DMS53 treated with DMSO at 0.1 percent for 48 hours (cell line): ENCODE data around the gene TRPM8.
"Not testable (repeated sequence)": the region's sequence is repeated elsewhere in the genome, so short reads cannot be mapped to it uniquely, and the experiment has no call there.

Source experiments
- DNase-seq: peaks from one replicate; lab custom pipeline; 2025; ENCODE audit not compliant: unreplicated experiment; lab: John Stamatoyannopoulos, UW

Gene TRPM8

GRCh38 chr2:233917116-233917515 is at the start of gene TRPM8:
Gene TRPM8 (plus strand): TSS chr2:233917373. CDS start chr2:233926538, 9,165 bp downstream.
- DNase-seq, result no peak

- DNase-seq, result peak; percentile 58
These were observed 49.1 kb upstream of the TRPM8 start, which contains the start of gene MSL3B for GRCh38 chr2:233867993-233868532. Gene MSL3B (minus strand): TSS chr2:233868386.

- no peak for DNase-seq
These were observed 45.7 kb upstream of the TRPM8 start for GRCh38 chr2:233871432-233871831.

- not testable (repeated sequence) for DNase-seq
These were observed 45.0 kb upstream of the TRPM8 start for GRCh38 chr2:233872125-233872524.

GRCh38 chr2:233882353-233882752 is 34.8 kb upstream of the TRPM8 start:
- DNase-seq, result no peak

GRCh38 chr2:233892793-233893192 is 24.4 kb upstream of the TRPM8 start:
- peak; percentile 4 for DNase-seq

GRCh38 chr2:233896253-233896652 is 20.9 kb upstream of the TRPM8 start:
- DNase-seq, result not testable (repeated sequence)

- DNase-seq, result no peak
These were observed 15.8 kb upstream of the TRPM8 start for GRCh38 chr2:233901367-233901766.

GRCh38 chr2:233901884-233902283 is 15.3 kb upstream of the TRPM8 start:
- no peak for DNase-seq

- DNase-seq, result no peak
These were observed 11.2 kb upstream of the TRPM8 start for GRCh38 chr2:233905945-233906344.

- DNase-seq, result no peak
These were observed 9.5 kb upstream of the TRPM8 start for GRCh38 chr2:233907627-233908026.

- DNase-seq, result no peak
These were observed 4.3 kb upstream of the TRPM8 start for GRCh38 chr2:233912691-233913423.

GRCh38 chr2:233915128-233915527 is 2.0 kb upstream of the TRPM8 start:
- DNase-seq, result peak; percentile 20

GRCh38 chr2:233919319-233919718 is 2.1 kb downstream of the TRPM8 start:
- DNase-seq, result no peak

GRCh38 chr2:233919938-233920337 is 2.8 kb downstream of the TRPM8 start:
- DNase-seq, result no peak

GRCh38 chr2:233922471-233922870 is 5.3 kb downstream of the TRPM8 start:
- no peak for DNase-seq

GRCh38 chr2:233925402-233925801 is 8.2 kb downstream of the TRPM8 start:
- DNase-seq, result no peak

- no peak for DNase-seq
These were observed 9.6 kb downstream of the TRPM8 start for GRCh38 chr2:233926806-233927205.

GRCh38 chr2:233928594-233929351 is 11.6 kb downstream of the TRPM8 start:
- peak; percentile 28 for DNase-seq

GRCh38 chr2:233929352-233930022 is 12.3 kb downstream of the TRPM8 start:
- no peak for DNase-seq

GRCh38 chr2:233934524-233934923 is 17.4 kb downstream of the TRPM8 start:
- DNase-seq, result no peak
